K562 (cell line): Measurements from ENCODE around the gene ZNF775. TPM values are rescaled to one million over a fixed set of nuclear protein-coding genes. Genes with fewer than 3 reads are reported as not detected.
A peak's percentile ranks its signal among the peaks of the same experiment; 100 is the strongest.

Source experiments
- CCNT2 ChIP-seq: IDR thresholded peaks from 2 replicates; pipeline ENCODE4 v1.6.1; 2011; ENCODE audit warnings: borderline replicate concordance, low read depth, mild to moderate bottlenecking, moderate library complexity, mixed read lengths, low read length; ENCODE audit not compliant: insufficient read length; ENCODE audit errors: extremely low read depth
- FIP1L1 ChIP-seq: fragments of 200-400 bp; formaldehyde crosslinking; IDR thresholded peaks from 2 replicates; pipeline ENCODE4 v1.6.1; 2018; ENCODE audit warnings: mild to moderate bottlenecking, low read depth, low read length; ENCODE audit not compliant: poor library complexity, severe bottlenecking
- SRF ChIP-seq, 2 experiments: fragments of 250-450, 450-650 bp in 1 of 2; sonication (Bioruptor Pico) in 1 of 2; sonication (generic) in 1 of 2; formaldehyde crosslinking; IDR thresholded peaks; 2 replicates each; pipeline versions ENCODE4 v1.5.0 to v1.5.1; 2020 to 2022; ENCODE audit warnings: mild to moderate bottlenecking in 1 of 2, missing genetic modification reagents in 1 of 2
- STAG1 ChIP-seq: sonication (generic); formaldehyde crosslinking; IDR thresholded peaks from 2 replicates; pipeline ENCODE4 v1.5.0; 2020; ENCODE audit warnings: missing genetic modification reagents, borderline replicate concordance
- ZBTB33 ChIP-seq: sonication (generic); formaldehyde crosslinking; IDR thresholded peaks from 2 replicates; pipeline ENCODE4 v1.8.1; 2023; ENCODE audit warnings: mild to moderate bottlenecking, missing genetic modification reagents
- polyA plus RNA-seq, 8 experiments: library from polyadenylated mRNA; depleted of rRNA in 4 of 8; stranded (reverse) in 5 of 8; unstranded in 3 of 8; fragments of >200 nt; fragmentation: Nextera tagmentation in 2 of 8; fragmentation: Illumina TruSeq in 1 of 8; extraction: Ambion mirVana in 2 of 8; extraction: Trizol in 1 of 8; gene quantifications; 2 replicates each; pipeline versions ENCODE4 v1.2.1 to v1.2.3, GENCODE V29; 2011 to 2014; ENCODE audit warnings: inconsistent platforms in 1 of 8, missing spikeins in 1 of 8
- total RNA-seq, 7 experiments: library from RNA; depleted of rRNA in 6 of 7; stranded (reverse); fragments of >200 nt in 6 of 7; fragmentation: Illumina TruSeq in 2 of 7; extraction: Trizol in 2 of 7; gene quantifications; 2 replicates each; pipeline versions ENCODE4 v1.2.1 to v1.2.3, GENCODE V29; 2011 to 2021; ENCODE audit warnings: low replicate concordance in 1 of 7

Gene ZNF775
- total and polyA plus RNA-seq, 9 of the 15 experiments (the other 6 are each of a cell fraction or from before 2014, with no cell fraction given), result 0.04 to 18.7 (median 4.9) TPM

- TF ChIP-seq ZBTB33, result peak; percentile 98
- peak; percentile 66 for TF ChIP-seq FIP1L1
- peak; percentile 20 for TF ChIP-seq CCNT2
- TF ChIP-seq STAG1 (CRISPR knock-in tag), result 0 out of 2 replicates have a peak, but pooled peaks have one; percentile 17
- no peak for TF ChIP-seq SRF (CRISPR knock-in tag; IDR thresholded peaks at IDR 0.05)
Observed at GRCh38 chr7:150372271-150373048, 6.7 kb upstream of the ZNF775 start (continued).
